B cell (primary cell): ENCODE results near the gene MAST2. TPM values are rescaled to one million over a fixed set of nuclear protein-coding genes. Genes with fewer than 3 reads are reported as not detected.

ENCODE experiments used
- ATAC-seq: fragments of 200-7000 bp; cut with Tn5 transposase; one replicate; pipeline ENCODE4 v1.10.0; 2021; ENCODE audit warnings: low read depth, mild to moderate bottlenecking, moderate number of reproducible peaks, moderate library complexity
- CTCF ChIA-PET: fragments of 350-600 bp; sonication (Branson Sonifier 250); formaldehyde crosslinking; loops from one replicate; lab custom pipeline; 2021; ENCODE audit warnings: antibody characterized with exemption, inconsistent platforms; lab: Charles Lee
- POLR2A ChIA-PET: fragments of 350-600 bp; sonication (Branson Sonifier 250); formaldehyde crosslinking; loops from one replicate; lab custom pipeline; 2021; ENCODE audit warnings: antibody characterized with exemption; lab: Charles Lee
- DNase-seq: peaks from one replicate; pipeline ENCODE4 v3.0.0; 2013
- H2AFZ ChIP-seq: 2 replicates; pipeline ENCODE4 v1.6.1; 2012; ENCODE audit warnings: mild to moderate bottlenecking, low read depth, low read length; ENCODE audit not compliant: insufficient read depth, poor library complexity, severe bottlenecking
- H3K27ac ChIP-seq, 2 donors: 1 replicate in 1 of 2; 2 replicates in 1 of 2; pipeline ENCODE4 v1.5.1; 2012 to 2013; ENCODE audit warnings: low read length in 2 of 2, mild to moderate bottlenecking in 2 of 2, moderate library complexity in 1 of 2
- H3K27me3 ChIP-seq, 4 experiments: fragments of 200-600 bp in 1 of 4; sonication (generic) in 1 of 4; replicated peaks in 1 of 4; 1 replicate in 2 of 4; 2 replicates in 2 of 4; pipeline versions ENCODE4 v1.6.1 to v1.7.0; 2013 to 2016; ENCODE audit warnings: low read length in 3 of 4, mild to moderate bottlenecking in 2 of 4, mixed read lengths in 1 of 4, moderate library complexity in 1 of 4; ENCODE audit not compliant: insufficient read depth in 4 of 4, control insufficient read depth in 3 of 4; ENCODE audit errors: control extremely low read depth in 1 of 4
- H3K36me3 ChIP-seq, 2 experiments: replicated peaks in 1 of 2; 1 replicate in 1 of 2; 2 replicates in 1 of 2; pipeline versions ENCODE4 v1.6.1 to v1.7.1; 2013; ENCODE audit warnings: low read length in 1 of 2; ENCODE audit not compliant: insufficient read depth in 2 of 2, control insufficient read depth in 1 of 2; ENCODE audit errors: control extremely low read depth in 1 of 2, extremely low read depth in 1 of 2
- H3K4me1 ChIP-seq, 2 donors: fragments of 200-600 bp in 1 of 2; sonication (generic) in 1 of 2; 1 replicate in 1 of 2; 2 replicates in 1 of 2; pipeline versions ENCODE4 v1.5.1 to v1.6.1; 2013 to 2017; ENCODE audit warnings: low read length in 2 of 2; ENCODE audit not compliant: control insufficient read depth in 2 of 2, insufficient read depth in 2 of 2
- H3K4me2 ChIP-seq: replicated peaks from 2 replicates; pipeline ENCODE3; 2012; ENCODE audit warnings: mild to moderate bottlenecking, low read depth, low read length; ENCODE audit not compliant: poor library complexity, severe bottlenecking
- H3K4me3 ChIP-seq, 5 experiments: fragments of 200-600 bp in 1 of 5; sonication (generic) in 1 of 5; 1 replicate in 3 of 5; 2 replicates in 2 of 5; pipeline versions ENCODE4 v1.5.1 to v1.7.0; 2011 to 2016; ENCODE audit warnings: low read length in 4 of 5, mild to moderate bottlenecking in 4 of 5, low read depth in 2 of 5, control low read depth in 1 of 5, moderate library complexity in 1 of 5; ENCODE audit not compliant: insufficient read depth in 1 of 5; ENCODE audit errors: control extremely low read depth in 1 of 5, extremely low read depth in 1 of 5
- H3K79me2 ChIP-seq: fragments of 200-600 bp; sonication (generic); one replicate; pipeline ENCODE4 v1.6.0; 2016; ENCODE audit warnings: low read length; ENCODE audit not compliant: control insufficient read depth, insufficient read depth
- H3K9ac ChIP-seq: fragments of 200-600 bp; sonication (generic); 2 replicates; pipeline ENCODE4 v1.6.1; 2017; ENCODE audit warnings: mild to moderate bottlenecking, low read length, moderate library complexity
- H3K9me3 ChIP-seq, 3 donors: one replicate each; pipeline versions ENCODE4 v1.6.1 to v1.7.1; 2013; ENCODE audit warnings: low read length in 2 of 3; ENCODE audit not compliant: control insufficient read depth in 2 of 3, insufficient read depth in 1 of 3; ENCODE audit errors: control extremely low read depth in 1 of 3
- H4K20me1 ChIP-seq: 2 replicates; pipeline ENCODE4 v1.6.0; 2012; ENCODE audit warnings: mild to moderate bottlenecking, low read length; ENCODE audit not compliant: insufficient read depth, control insufficient read depth, poor library complexity, severe bottlenecking
- H3K27ac Mint-ChIP-seq: one replicate; pipeline ENCODE4 v1.8.0; 2021; ENCODE audit warnings: mixed read lengths
- H3K27me3 Mint-ChIP-seq: one replicate; pipeline ENCODE4 v1.8.0; 2021; ENCODE audit warnings: mixed read lengths
- H3K4me1 Mint-ChIP-seq: one replicate; pipeline ENCODE4 v1.8.0; 2021; ENCODE audit warnings: mixed read lengths
- H3K4me3 Mint-ChIP-seq: one replicate; pipeline ENCODE4 v1.8.0; 2021; ENCODE audit warnings: mixed read lengths
- H3K9me3 Mint-ChIP-seq: one replicate; pipeline ENCODE4 v1.8.0; 2022; ENCODE audit warnings: mixed read lengths; ENCODE audit not compliant: insufficient read depth
- CTCF ChIP-seq: fragments of 200-600 bp; IDR thresholded peaks from one replicate; pipeline ENCODE4 v1.8.0; 2022; ENCODE audit warnings: antibody characterized with exemption, mild to moderate bottlenecking
- EZH2 ChIP-seq: IDR thresholded peaks from 2 replicates; pipeline ENCODE4 v1.6.1; 2012; ENCODE audit warnings: borderline replicate concordance, low read depth, mild to moderate bottlenecking, moderate library complexity, low read length; ENCODE audit not compliant: insufficient read depth, poor library complexity, severe bottlenecking
- WGBS: methylation state at CpG from one replicate; pipeline ENCODE4 v1.1.5; 2013; ENCODE audit warnings: missing lambda C conversion rate; ENCODE audit not compliant: insufficient coverage; 5-methylcytosine and 5-hydroxymethylcytosine counted together
- intact Hi-C: fragments of 100-400 bp; cut with micrococcal nuclease; formaldehyde crosslinking; loops from one replicate; pipeline ENCODE4 v1.10.0; 2022
- polyA plus RNA-seq: library from polyadenylated mRNA; depleted of rRNA; stranded (reverse); fragments of >200 nt; gene quantifications from 2 replicates; pipeline ENCODE4 v1.2.3, GENCODE V29; 2012
- total RNA-seq, 2 donors: library from RNA; stranded (reverse); fragments of 120-200 nt in 1 of 2; gene quantifications; 1 replicate in 1 of 2; 2 replicates in 1 of 2; pipeline versions ENCODE4 v1.2.3 to v1.2.4, GENCODE V29; 2013 to 2022

Gene MAST2
- total and polyA plus RNA-seq, 2 donors (not counting 1 experiment from before 2014, with no cell fraction given) = 12.5 to 23.3 TPM

GRCh38 chr1:46081619-46082018 is 278.2 kb downstream of the MAST2 start:
- H3K79me2 ChIP-seq = no peaks in the 10 kb centered on the region
- intact Hi-C loops = no loop called here

GRCh38 chr1:46083579-46083978 is 280.2 kb downstream of the MAST2 start:
- no peaks in the 10 kb centered on the region for H3K27me3 ChIP-seq
- H3K9me3 Mint-ChIP-seq = no peaks in the 10 kb centered on the region
- no peaks in the 10 kb centered on the region for H3K9me3 ChIP-seq
- no peaks in the 10 kb centered on the region for H3K4me1 Mint-ChIP-seq
- H3K79me2 ChIP-seq = no peaks in the 10 kb centered on the region
- no peaks in the 10 kb centered on the region for H3K4me1 ChIP-seq
- ChIA-PET CTCF (no interaction called here), POLR2A (no interaction called here)
- no peak overlapping the region for H3K4me2 ChIP-seq
- no peak overlapping the region for H3K27ac Mint-ChIP-seq
- no peaks in the 10 kb centered on the region for H3K27me3 Mint-ChIP-seq
- intact Hi-C loops = no loop called here
- H2AFZ ChIP-seq = no peak overlapping the region
- ATAC-seq = no peak
- H3K4me3 Mint-ChIP-seq = no peak overlapping the region
- H4K20me1 ChIP-seq = no peaks in the 10 kb centered on the region
- no peak for TF ChIP-seq CTCF
- TF ChIP-seq EZH2 = no peak
- no peak overlapping the region for H3K27ac ChIP-seq
- no peak overlapping the region for H3K9ac ChIP-seq
- no peaks in the 10 kb centered on the region for H3K36me3 ChIP-seq
- no peak overlapping the region for H3K4me3 ChIP-seq
- no peak for DNase-seq

More at GRCh38 chr1:46081619-46082018, 278.2 kb downstream of the MAST2 start:
- Mint-ChIP-seq H3K27me3 (no peaks in the 10 kb centered on the region), H3K4me3 (no peak overlapping the region), H3K4me1 (no peaks in the 10 kb centered on the region), H3K27ac (no peak overlapping the region), H3K9me3 (no peaks in the 10 kb centered on the region)
- Histone ChIP-seq H3K9me3 (no peaks in the 10 kb centered on the region), H3K9ac (no peak overlapping the region), H3K36me3 (no peaks in the 10 kb centered on the region), H3K27ac (no peak overlapping the region), H4K20me1 (no peaks in the 10 kb centered on the region), H3K4me2 (no peak overlapping the region), H3K4me3 (no peak overlapping the region), H2AFZ (no peak overlapping the region), H3K4me1 (no peaks in the 10 kb centered on the region), H3K27me3 (no peaks in the 10 kb centered on the region)
- ChIA-PET CTCF (no interaction called here), POLR2A (no interaction called here)
- ATAC-seq (no peak), DNase-seq (no peak)
- TF ChIP-seq EZH2 (no peak), CTCF (no peak)
- no CpG with 5 or more reads among the region's 1 CpG for WGBS
